Glomerular visceral epithelial cell (primary cell): ENCODE results near the gene ULK4.
A peak's percentile ranks its signal among the peaks of the same experiment; 100 is the strongest.

Source experiments
- DNase-seq: peaks from one replicate; pipeline ENCODE4 v3.0.0-alpha.2; 2016; ENCODE audit errors: extremely low spot score

The ULK4 gene

DNA sequence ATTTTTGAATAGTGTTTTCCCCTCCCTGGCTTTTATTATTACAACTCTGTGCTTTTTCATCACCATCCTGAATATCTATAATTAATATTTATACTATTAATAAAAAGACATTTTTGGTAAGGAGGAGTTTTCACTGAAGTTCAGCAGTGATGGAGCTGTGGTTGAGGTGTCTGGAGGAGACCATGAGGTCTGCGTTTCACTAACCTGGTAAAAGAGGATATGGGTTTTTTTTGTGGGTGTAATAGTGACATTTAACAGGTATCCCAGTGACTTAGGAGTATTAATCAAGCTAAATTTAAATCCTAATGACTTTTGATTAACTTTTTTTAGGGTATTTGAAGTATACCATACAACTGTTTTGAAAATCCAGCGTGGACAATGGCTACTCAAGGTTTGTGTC, 738.2 kb downstream of the ULK4 start:
- DNase-seq: no peak

DNA sequence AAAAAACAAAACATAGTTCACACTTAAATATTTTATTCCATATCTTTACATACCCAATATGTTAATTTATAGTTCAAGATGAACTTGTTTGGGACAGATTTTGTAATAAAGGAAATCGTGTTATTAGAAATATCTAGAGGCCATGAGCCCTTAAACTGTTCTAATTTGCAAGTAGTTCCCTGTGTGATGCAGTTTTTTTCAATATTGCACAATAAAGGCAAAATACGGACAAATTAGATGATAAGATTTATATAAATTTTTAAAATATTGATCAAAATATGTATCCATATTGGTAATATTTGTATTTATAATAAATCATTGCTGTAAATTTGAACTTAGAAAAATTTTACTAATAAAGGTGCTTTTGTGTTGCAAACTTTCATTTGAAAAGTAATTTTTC, 738.8 kb downstream of the ULK4 start:
- no peak for DNase-seq

DNA sequence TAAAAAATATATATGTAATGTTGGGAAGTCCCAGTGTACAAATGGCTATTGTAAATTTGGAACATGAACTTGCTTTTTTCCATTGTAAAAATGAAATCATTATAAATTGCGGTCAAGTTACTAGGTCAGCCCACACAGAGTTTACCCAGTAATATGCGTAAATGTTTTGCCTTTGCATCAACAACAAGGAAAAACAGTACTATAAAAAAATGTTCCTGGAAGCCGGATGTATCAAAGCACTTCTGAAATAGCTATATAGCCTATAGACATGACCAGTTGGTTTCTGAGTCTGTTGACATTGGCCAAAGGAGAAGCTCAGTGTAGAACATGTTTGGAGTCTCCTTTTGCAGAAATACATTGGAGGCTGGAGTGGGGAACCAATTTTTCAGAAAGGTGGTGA, 739.4 kb downstream of the ULK4 start:
- no peak for DNase-seq

DNA sequence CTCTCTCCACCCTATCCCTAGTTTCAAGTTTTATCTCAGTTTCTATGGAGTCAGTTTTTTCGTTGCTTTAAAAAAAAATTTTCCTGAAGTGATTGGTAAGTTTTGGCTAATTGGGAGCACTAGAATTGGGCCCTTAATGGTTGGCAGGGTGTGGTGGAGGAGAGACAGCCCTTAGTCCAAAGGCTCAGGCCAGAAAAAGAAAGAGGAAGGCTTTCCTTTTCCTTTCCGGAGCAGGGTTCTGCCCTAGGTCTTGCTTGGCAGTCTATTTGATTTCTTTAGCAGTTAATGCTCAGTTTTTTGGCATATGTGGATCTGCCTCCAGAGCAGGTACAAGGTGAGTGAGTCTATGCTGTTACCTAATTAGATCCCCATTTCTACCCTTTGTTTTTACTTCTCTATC, 739.9 kb downstream of the ULK4 start:
- DNase-seq: no peak

DNA sequence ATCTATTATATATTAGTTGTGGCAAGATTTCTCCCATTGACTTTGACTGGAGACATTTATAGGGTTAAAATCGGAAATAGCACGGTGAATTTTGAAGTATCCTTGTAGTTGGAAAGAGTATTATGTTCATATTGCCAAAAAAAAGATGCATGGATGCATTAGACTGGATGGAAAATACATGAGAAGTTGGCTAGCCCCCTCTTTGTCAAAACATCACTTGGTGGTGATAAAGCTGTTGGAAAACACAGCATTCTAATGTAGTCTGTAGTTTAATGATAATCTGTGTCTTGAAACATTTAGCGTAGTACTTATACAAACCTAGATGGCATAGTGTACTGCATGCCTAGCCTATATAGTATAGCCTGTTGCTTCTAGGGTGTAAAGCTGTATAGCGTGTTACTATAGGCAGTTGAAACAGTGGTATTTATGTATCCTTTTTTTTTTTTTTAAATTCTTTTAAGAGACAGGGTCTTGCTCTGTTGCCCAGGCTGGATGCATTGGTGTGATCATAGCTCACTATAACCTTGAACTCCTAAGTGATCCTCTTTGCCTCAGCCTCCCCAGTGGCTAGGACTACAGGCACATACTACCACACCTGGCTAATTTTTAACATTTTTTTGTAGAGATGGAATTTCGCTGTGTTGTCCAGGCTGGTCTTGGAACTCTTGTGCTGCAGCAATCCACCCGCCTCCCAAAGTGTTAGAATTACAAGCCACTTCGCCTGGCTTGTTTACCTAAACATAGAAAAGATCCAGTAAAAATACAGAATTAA, 740.8 kb downstream of the ULK4 start:
- no peak for DNase-seq

DNA sequence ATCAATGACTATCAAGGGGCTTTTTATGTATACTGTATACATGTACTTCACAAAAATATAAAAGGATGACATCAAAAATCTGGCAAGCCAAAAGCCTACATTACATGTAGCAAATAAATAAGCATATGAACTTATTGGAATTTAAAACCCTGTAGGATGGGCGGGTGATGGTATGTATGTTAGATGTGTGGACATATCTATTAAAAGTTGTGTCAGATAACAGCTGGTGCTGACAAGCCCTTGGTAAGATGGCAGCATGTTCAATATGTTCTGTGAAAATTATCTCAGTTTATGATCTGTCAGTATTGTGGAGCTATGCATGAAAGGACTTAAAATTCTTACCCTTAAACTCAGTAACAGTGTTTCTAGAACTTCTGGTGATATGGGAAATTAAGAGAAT, 742.5 kb downstream of the ULK4 start:
- DNase-seq: no peak

DNA sequence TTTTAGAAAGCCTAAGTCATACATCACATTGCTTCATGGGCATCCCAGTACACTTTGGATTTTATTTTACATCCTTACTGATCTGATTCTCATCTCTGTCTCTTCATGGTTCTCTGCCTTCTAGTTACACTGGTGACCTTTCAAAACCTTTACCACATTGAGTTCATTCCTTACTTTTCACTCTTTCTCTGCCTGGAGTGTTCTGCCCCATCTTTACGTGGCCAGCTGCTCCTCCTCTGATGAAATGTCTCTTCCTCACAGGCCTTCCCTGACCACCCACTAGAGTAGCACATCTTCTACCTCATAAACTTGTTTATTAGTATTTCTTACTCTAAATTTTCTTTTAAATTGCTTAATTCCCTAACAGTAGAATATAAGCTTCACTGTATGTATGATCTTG, 744.9 kb downstream of the ULK4 start:
- DNase-seq: peak; percentile 15

DNA sequence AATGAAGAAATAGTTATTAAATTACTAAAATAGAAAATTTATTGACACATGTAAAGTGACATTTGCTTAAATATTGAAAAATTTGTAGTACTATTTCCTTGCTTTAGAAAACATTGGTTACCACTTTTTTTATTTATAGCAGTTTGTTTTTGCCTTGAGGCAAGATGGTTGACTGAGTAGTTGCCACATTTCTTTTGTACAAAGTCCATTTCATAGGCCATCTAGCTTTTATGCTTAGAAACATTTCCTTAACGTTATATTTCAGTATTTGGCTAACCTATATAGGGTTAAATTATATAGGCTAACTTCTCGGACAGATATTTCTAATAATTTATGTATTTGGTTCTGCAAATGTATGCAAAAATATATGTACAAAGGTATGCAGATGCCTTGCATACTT, 745.5 kb downstream of the ULK4 start:
- DNase-seq: no peak

DNA sequence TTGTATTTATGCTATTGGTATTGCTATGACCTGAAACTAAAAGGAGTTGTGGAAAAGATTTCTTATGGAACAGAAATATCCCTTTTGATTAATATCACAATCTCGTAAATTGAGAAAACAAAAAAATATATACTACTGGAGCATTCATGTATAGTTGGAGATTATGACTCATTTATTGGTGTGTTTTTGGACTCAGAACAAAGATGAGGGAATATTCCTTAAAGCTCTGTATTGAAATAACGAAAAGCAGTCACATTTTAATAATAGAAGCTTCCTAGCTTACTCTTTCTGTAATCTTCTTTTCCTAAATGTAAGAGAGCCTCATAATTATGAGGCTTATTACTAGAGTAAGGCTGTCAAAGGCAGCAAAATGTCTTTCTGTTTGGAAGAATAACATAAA, 748.3 kb downstream of the ULK4 start:
- no peak for DNase-seq

DNA sequence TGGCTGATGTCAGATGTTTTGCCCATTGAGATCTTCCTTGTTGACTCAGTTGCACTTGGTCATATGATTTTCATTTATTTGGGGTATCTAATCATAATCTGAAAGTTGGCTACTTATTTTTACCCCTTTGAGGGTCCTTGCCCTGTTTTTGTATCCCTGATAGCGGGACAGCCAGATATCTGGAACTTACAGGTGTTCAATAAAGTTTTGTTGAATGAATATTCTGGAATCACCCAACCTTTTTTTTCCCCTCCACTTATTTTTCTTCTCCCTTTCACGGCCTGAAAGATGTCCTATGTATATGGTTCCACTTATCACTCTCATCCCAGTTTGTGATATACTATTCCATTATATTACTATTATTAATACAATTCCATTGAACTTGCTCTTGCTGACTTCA, 749.8 kb downstream of the ULK4 start:
- no peak for DNase-seq

DNA sequence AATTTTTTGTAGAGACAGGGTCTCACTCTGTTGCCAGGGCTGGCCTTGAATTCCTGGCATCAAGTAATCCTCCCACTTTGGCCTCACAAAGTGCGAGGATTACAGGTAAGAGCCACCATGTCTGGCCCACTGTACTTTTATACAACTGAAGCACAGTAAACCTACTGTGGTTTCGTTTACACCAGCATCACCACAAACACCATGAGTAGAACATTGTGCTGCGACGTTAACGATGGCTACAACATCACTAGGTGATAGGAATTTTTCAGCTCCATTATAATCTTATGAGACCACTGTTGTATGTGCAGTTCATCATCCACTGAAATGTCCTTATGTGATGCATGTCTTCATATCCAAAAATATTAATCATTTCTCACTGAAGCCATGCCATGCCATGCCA, 750.9 kb downstream of the ULK4 start:
- DNase-seq: no peak

DNA sequence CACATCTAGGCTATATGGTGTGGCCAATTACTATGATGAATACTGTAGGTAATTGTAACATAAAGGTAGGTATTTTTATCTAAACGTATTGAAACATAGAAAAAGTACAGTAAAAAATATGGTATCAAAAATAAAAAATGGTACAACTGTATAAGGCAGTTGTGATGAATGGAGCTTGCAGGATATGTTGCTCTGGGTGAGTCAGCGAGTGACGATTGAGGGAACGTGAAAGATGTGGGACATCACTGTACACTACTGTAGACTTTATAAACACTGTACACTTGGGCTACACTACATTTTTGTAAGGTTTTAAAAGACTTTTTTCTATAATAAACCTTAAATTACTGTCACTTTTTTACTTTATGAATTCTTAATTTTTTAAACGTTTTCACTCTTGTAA, 752.3 kb downstream of the ULK4 start:
- no peak for DNase-seq

DNA sequence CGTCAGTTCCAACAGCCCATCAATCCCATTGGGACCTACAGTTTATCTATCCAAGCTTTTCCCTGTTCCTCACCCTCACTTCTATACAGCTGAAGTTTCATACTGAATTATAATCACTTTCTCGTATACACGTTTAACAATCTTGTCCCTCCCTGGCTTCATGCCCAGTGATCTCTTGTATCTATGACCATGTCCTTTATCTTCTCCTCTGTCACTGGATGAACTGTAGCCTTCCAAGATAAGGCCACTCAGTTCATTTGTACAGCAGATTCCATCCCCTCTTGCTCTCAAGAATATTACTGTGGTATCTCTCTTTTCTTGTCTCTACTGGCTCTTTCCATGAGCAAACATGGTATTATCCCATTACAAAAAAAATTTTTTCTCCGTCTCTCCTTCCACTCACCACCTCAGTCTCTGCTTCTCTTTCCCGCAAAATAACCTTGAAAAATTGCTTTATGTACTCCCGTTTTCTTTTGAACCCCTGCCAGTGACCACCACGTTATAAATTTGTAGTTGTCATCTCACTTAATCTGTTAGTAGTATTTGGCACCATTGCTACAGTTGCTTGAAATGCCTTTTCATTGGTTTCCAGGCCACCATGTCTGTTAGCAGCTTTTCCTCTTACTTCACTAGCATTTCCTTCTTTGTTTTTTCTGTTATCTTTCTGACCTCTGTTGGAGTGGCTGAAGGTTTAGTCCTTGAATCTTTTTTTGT, 753.2 kb downstream of the ULK4 start:
- no peak for DNase-seq

DNA sequence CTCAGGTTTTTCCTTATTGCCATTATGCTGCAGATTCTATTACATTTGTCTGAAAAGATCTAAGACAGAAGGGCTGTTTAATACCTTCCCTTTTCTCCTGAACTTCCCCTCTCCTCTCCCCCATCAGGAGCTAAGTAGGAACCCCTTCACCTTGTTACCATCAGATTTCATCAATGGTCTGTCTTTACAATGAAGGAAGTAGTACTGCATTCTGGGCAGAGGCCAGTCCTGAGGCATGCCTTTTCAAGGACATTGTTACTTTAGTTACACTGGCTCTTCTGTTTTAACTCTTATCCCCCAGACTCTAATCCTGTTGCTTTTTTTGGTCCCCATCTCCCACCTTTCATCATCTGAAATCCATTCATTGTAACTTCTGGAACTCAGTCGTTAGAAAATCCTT, 754.5 kb downstream of the ULK4 start:
- no peak for DNase-seq

DNA sequence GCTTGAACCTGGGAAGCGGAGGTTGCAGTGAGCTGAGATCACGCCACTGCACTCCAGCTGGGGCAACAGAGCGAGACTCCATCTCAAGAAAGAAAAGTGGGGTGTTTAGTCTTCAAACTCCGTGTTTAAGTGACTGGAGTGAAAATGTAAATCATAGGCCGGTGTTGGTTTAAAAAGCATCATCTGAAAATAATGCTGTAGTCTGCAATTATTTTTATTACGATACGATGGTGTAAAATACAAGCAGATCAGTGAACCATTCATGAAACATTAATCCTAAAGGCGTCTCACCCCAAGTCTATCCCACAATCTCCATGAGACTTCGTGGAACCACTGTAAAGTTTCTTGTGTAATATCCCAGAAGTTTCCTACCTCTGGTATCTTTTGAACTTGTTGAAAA, 756.3 kb downstream of the ULK4 start:
- no peak for DNase-seq

DNA sequence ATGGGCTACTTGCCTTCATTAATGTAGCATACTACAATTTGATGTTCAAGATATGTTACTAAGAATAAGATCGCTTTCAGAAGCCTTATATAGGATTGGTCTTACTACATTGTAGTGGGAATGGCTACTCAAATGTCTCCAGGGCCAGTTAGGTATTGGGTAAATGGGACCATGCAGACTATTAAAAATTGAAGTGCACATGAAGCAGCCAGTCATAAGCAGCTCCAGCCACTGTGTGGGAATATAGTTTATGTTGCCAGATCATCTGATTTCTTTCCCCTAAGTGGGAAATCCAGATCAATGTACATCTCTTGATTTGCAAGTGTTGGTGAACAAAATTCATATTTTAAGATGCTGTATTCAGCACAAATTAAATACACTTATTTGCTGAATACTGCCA, 757.5 kb downstream of the ULK4 start:
- no peak for DNase-seq

DNA sequence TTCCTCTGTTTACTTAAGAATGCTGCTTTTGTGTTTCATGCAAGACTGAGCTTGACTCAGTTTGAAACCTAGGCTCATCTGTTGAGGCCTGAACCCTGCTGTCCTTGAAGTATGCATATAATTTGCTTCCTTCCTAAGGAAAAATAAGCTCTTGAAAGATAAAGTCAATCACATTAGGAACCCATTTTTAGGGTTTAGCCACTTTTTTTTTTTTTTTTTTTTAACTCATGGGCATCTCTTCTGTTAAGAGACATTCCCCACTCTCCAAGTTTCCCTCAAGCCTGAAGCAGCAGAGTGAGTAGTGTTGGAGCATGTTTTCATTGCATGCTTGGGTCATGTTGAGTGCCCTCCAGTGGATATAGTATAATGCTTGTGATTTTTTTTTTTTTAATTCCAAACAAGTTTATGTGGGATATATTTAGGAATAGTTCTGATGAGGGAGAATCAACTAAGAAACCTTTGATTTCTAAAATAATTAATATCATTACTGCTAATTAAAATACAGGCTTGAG, 759.0 kb downstream of the ULK4 start:
- peak; percentile 62 for DNase-seq

DNA sequence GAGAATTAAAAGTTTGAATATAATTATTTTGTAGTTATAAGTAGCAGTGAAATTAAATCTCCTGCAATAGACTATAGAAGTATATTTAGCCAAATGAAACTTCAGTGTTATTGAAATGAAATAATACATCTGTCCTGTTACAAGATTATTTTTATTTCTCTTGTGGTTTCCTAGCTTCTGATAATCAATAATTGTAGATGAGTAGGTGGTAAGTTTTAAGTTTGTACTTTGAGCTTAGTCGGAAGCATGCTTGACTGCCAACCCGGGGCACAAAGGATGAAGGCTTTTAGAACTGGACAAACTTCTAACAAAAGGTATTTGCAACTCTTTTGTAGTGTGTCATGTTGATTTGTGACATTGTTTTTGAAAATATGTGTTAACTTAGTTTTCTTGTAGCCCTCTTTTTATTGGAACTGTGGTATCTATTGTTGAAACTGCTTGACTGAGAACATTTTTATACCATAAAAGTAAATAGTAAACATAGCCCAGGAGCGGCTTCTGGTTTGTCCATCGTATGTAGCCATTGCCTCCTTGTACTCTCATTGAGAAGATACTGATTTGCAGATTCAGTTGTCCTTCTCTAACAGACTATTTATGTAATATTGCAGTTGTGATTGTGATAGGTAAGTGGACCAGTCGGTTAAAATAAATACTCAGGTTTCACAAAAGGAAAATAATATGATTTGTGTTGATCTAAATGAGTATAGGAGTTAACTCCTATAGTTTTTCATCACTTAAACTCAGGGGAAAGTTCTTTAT, 759.6 kb downstream of the ULK4 start:
- no peak for DNase-seq

DNA sequence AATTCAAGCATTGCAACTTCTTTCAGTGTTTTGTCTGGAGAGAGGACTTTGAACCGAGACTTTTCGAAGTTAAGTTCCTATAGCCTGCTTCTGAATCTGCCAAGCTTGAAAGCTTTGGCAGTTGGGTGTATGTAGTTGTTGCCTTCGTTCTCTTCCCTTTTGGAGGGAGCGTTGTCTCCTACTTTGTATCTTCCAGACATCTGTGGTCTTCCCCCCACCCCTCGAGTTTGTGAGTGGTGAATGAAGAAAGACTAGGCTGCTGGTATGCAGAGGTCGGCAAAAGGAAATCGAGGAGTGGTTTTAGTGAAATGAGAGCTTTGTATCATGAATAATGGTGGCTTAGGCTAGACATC, 761.3 kb downstream of the ULK4 start:
- DNase-seq: peak; percentile 66

DNA sequence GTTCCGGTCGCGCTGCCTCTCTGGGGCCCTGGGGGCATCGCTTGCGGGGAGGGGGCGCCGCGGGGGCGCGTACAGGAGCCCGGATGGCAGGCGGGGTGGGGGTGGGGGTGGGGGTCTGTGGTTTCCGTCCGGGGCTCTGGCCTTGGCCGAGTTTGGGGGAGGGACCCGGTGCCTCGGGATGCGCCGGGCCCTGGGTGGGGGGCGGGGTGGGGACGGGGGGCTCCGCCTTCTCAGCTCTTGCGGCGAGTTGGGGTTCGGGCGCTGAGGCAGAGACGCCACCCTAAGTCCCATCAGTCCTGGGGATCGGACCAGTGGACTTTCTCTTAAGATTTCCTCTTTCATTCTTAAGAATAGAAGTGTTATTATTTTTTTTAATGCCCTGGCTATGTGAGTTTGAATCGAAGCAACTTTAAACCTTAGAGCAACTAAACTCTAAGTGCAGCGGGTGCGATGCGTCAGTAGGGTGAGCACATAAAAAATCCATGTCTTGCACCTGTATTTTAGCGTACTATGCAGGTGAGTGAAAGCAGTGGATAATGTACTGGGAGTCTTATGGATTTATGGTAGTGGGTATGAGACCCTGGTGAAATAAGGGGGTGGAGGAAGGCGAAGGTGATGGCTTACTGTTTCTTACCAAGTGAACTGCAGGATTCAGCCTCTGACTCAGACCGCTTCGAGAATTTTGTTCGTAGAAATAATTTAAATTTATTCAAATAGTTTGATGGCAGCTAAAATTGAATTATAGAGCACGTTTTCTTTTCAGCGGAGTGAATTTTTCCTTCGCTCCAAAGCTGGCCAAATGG, 761.8 kb downstream of the ULK4 start:
- DNase-seq: peak; percentile 54

DNA sequence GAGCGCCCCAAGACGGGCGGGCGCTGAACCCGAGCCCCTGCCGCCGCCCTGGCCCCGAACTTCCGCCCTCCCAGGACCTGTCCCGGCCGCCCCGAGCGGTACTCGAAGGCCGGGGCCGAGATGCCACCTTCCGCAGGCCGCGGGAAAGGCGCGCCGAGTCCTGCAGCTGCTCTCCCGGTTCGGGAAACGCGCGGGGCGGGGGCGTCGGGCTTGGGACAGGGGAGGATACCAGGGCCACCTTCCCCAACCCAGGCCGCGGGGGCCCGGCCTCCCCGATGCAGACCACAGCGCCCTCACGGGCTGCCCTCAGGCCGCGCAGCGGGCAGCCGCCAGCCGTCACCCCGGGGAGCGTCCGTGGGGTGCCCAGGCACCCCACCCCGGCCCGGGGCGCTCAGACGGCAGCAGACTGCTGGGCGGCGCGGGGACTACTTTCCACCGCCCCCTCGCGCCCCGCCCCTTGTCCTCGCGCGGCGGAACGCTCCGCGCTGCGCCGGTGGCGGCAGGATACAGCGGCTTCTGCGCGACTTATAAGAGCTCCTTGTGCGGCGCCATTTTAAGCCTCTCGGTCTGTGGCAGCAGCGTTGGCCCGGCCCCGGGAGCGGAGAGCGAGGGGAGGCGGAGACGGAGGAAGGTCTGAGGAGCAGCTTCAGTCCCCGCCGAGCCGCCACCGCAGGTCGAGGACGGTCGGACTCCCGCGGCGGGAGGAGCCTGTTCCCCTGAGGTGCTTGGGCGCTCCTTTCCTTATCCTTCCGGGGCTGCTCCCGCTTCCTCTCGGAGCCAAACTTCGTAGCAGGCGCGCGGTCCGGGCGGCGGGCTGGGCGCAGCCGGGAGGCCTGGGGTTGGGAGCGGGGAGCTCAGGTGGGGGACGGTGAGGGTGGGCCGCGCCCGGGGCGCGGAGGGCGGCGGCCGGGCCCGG, 762.7 kb downstream of the ULK4 start, which contains the start of gene CTNNB1:
Gene CTNNB1, plus strand, starts transcription at position 556 of the 916 bp plus-strand sequence. CDS start 24,564 bp downstream, outside the sequence.
- peak; percentile 92 for DNase-seq
